ENCODE data around the gene TEKT5.
"Not testable (repeated sequence)": the region's sequence is repeated elsewhere in the genome, so short reads cannot be mapped to it uniquely, and the experiment has no call there.

The TEKT5 gene

DNA sequence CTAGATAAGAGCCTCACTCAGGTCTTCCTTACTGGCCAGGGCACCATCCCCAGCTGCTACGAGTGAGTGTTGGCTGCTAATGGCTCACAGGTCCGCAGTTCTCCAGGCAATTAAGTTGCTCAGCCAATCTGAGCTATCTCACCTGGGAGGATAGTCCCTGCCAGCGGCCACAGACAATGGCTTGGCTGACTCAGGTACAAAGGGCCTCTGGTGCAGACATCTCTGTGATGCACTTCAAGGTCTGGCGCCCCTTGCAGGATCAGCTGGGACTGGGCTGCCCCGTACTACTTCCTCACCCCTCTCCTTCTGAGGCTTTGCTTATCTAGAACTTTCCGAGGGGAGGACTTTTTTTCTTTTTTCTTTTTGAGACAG, 65.2 kb downstream of the TEKT5 start:
- no peak for DNase-seq

DNA sequence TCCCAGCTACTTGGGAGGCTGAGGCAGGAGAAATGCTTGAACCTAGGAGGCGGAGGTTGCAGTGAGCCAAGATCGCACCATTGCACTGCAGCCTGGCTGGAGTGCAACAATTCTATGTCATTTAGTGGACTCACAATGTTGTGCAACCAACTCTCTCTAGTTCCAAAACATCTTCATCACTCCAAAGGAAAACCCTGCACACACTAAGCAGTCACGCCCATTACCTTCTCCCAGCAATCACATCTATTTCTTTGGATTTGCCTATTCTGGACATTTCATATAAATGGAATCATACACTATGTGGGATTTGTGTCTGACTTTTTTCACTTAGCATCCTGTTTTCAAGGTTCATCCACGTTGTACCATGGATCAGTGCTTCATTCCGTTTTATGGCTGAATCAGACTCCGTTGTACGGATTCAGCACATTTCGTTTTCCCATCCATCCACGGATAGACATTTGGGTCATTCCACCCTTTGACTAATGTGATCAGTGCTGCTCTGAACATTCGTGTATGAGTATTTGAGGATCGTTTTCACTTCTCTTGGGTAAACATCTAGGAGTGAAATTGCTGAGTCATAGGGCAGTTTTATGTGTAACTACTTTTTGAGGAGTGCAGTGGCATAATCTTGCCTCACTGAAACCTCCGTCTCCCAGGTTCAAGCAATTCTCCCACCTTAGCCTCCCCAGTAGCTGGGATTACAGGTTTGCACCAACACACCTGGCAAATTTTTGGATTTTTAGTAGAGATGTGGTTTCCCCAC, 69.0 kb downstream of the TEKT5 start:
- no peak for DNase-seq

DNA sequence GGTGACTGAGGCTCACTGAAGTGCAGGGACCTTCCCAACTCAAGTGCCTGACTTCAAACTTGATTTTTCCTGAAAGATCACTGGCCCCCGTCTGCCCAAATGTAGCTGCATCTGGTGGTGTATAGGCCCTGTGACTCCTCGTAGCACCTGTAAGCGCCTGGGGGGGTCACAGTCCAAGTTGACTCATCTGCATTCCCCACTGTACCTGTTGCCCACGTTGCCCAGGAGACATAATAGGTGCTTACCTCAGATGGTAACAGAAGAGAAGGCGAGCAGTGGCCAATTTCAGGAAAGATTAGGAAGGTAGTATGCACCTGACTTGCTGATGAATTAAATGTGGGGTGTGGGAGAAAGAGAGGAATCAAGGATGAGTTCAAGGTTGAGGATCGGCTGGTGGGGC, 70.2 kb downstream of the TEKT5 start:
- no peak for DNase-seq

GRCh38 chr16:10623059-10623458, 71.7 kb downstream of the TEKT5 start:
- no peak for DNase-seq

DNA sequence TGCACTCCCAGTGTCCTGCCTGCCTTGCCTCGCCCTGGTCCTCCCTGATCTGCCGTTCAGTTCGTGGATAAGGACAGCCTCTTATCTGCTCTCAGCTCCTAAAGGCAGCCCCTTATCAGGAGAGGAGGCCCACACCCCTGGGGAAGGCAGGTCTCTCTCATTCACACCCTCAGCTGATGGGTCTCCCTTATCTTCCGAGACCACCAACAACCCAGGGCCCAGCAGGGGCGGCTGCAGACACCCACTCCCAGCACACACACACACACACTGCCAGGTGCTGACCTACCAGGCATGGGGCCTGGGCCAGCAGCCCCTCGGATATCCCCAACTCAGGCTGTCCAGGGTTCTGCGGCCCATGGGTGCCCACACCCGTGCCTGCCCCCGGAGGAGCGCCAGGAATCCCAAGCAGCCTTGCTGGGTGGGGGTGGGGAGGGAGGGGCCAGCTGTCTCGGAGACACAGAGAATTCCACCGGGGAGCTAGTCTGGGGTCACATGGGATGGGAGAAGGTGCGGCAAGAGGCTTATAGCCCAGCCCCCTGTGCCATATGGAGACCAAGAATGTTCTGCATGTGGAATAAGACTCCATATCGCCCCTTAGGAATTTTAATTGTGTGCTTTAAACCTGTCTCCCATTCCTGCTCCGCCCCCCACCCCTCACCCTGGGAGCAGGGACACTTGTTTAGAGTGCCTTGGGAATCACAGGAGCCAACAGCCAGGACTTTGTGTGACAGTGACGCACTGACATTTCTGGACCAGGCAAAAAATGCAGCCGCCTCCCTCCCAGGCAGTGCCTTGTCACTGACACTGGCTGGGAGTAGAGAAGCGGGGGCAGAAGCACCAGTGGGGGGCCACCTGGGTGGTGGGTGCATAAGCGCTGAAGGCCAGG, 72.5 kb downstream of the TEKT5 start:
- DNase-seq, result peak; percentile 45

GRCh38 chr16:10621216-10621949, 73.3 kb downstream of the TEKT5 start:
- not testable (repeated sequence) for DNase-seq

GRCh38 chr16:10620120-10620519, 74.6 kb downstream of the TEKT5 start:
- no peak for DNase-seq

DNA sequence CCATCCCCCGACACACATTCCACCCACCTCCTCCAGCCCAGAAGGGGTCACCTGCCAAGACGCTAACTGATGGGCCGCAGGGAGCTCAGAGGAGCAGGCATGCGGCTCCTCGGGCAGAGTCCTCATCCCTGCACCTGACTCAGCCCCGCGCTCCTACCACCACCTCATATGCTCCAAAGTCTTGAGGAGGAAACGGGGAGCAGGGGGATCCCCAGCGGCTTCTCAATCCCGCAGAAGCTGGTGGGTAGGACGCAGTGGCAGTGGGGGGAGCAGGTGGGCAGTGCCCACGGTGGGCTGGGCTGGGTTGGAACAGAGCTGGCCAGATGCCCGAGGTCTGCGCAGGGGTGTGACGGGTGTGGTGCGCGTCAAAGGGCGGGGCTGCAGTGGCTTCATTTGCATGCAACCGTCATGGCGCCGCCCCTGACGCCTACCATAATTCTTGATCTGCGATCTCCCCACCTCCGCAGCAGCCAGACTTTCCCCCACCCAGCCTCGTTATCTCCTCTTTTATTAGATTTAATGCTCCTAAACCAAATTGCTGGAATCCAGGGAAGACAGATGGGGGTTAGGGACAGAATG, 75.4 kb downstream of the TEKT5 start:
- peak; percentile 56 for DNase-seq

DNA sequence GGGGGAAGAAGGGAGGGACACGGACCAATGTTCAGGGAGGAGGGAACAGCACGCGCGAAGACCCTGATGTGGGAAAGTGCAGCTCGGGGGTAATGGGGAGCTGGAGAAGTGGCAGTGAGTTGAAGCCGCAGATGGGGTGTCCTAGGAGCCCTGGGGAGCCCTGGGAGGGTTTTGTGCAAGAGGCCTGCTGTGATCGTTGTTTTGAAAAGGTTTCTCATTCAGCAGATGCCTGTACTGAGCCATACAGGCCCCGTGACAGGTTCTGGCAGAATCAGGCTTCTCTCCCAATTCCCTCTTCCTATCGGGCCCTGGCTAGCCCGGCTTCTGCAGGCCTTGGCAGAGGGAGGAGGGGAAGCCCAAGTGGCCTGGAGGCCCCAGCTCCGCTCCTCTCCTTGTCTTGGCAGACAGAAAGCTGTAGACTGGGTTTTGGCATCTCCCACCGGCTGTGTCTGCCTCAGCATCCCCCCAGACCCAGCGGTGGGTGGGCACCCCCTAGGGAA, 76.0 kb downstream of the TEKT5 start:
- DNase-seq, result no peak

GRCh38 chr16:10617662-10618420, 76.9 kb downstream of the TEKT5 start:
- DNase-seq, result no peak

- peak; percentile 68 for DNase-seq
Measured at GRCh38 chr16:10616756-10617640, 77.7 kb downstream of the TEKT5 start.

- no peak for DNase-seq
Measured at GRCh38 chr16:10616419-10616755, 78.3 kb downstream of the TEKT5 start.

DNA sequence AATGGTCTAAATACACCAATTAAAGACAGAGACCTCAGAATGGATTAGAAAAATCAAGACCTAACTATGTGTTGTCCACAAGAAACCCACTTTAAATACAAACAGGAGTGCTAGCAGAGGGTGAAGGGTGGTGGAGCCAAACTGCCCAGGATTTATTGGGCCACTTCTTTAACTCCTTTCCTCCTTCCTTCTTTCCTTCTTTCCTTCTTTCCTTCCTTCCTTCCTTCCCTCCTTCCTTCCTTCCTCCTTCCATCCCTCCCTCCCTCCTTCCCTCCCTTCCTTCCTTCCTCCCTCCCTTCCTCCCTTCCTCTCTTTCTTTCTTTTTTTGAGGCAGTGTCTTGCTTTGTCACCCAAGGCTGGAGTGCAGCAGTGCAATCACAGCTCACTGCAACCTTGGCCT, 80.0 kb downstream of the TEKT5 start:
- no peak for DNase-seq

DNA sequence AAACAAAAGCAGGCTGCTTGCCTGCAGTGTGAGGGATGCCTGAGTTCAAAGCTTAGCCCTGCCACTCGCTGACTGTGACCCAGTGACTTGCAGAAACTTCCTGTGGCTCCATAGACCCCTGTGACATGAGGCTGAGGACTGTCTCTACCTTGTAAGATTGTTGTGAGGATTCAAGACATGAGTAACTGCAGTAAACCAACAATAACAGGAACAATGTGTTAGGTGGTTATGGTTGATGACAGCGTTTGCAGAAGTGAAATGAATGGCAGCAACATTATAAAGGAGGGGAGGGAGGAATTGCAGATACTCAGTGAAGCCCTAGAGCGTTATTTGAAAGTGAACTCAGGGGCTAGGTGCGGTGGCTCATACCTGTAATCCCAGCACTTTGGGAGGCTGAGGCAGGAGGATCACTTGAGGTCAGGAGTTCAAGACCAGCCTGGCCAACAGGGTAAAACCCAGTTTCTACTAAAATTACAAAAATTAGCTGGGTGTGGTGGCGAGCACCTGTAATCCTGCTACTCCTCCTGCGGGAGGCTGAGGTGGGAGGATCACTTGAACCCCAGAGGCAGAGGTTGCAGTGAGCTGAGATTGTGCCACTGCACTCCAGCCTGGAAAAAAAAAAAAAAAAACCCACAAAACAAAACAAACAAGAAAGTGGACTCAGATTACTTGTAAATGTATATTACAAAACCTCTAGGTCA, 80.8 kb downstream of the TEKT5 start:
- no peak for DNase-seq

DNA sequence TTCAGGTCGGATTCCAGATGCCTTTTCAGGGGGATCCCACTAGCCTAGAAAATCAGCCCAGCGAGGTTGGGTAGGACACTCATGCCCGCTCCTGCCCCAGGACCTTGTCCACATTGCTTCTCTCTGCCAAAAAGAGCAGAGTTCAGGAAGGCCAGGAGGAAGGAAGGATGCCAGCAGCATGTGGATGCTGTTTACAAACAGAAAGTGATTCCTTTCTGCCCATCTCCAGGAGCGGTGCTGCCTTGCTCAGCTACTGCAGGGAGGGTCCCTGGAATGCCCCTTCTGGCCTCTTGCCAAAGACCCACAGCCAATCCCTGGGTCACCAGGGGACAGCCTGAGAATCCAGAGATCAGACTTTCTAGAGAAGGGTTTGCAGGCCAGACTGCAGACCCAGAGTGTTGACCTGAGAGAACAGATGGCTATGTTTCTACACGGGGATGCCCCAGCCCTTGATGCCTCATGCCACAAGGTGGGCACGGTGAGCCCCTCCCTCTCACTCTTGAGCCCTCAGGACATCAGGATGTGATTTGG, 82.0 kb downstream of the TEKT5 start:
- no peak for DNase-seq

DNA sequence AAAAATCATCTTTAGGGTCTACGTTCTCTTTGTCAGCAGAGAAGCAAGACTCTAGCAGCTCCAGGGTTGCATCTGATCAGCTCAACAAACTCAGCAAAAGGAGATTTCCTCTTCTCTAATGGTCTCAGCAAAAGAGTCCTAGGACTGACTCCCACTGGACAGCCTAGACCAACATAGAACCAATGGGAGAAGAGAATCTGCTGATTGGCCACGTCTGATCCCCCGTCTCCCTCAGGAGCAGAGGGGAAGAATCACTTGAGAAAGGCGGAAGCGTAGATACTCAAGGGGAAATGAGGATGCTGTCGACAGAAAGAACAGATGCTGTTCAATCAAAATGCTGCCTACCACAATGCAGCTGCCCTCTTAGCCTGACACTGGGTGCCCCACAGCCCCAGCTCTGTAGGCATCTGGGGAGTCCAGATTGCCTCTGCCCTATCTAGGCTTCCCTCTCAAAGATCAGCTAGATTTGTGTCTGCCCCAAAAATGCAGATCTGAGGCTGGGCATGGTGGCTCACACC, 82.8 kb downstream of the TEKT5 start:
- no peak for DNase-seq

DNA sequence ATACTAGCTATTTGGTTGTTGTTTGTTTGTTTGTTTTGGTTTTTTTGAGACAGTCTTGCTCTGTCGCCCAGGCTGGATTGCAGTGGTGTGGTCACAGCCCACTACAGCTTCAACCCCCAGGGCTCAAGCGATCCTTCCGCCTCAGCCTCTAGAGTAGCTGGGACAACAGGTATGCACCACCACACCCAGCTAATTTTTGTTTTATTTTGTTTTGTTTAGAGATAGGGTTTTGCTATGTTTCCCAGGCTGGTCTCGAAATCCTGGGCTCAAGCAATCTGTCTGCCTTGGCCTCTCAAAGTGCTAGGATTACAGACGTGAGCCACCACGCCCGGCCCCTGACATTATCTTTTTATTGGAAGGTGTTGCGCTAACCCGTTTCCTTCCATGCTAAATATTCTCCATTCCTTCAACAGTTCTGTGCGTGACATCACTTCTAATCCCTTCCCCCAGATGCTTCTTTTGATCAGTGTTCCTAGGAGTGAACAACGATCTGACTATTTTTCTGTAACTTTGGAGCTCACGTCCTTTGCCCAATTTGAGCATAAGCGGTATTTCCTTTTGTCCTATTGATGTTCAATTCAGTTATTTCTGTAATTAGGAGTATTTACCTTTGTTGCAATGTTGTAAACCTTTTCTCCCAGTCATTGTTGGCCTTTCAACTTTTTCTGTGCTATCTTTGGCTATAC, 84.1 kb downstream of the TEKT5 start:
- no peak for DNase-seq

DNA sequence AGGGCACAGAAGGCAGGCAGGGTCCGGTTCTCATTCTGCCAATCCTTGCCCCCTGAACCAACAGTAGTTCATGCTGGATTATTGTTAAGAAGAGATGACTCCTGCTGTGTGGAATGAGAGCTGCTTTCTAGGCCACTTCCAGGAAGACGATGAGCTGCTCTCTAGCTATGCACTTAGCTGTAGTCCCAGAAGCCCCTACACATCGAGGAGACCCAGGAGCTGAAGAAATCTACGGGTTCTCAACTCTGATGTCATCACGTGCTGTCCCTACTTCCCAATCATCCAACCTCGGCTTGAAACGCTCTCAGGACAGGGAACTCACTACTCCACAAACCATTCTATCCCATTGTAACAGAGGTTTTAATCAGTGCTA, 85.3 kb downstream of the TEKT5 start:
- peak; percentile 43 for DNase-seq

DNA sequence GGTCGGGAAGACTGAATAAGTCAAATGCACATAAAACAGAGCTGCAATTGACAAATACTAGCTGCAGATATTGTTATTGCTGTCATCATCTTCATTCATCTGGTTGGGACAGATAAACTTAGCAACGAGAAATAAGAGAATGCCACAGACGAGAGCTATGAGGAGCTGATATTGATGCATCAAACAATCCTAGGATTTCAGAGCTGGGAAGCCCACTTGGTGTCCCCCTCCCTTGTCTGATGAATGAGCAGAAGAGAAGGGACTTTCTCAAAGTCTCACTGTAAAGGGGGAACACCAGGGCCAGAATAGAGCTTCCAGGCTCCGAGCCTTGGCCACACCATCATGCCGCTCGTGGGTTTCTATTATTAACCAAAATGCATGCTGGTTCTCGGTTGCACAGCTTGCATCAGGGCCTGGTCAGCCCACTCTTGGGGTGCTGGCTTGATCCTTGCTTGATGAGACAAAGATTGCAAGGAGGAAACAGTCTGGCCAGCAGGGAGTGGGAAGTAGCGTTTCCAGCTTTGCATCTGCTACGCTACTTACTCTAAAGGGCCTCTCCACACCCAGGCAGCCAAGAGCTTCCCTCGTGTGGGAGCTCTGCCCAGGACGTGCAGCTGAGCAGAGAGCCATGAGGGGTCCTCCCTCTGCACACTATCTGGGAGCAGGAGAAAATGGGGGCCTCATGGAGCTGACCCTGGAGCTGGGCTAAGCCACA, 85.9 kb downstream of the TEKT5 start:
- DNase-seq, result no peak

Measured in eye (tissue), 1 donor.